HG03575 (cell line): ENCODE measurements around the gene SH3BP5L.
"Not testable (repeated sequence)": the region's sequence is repeated elsewhere in the genome, so short reads cannot be mapped to it uniquely, and the experiment has no call there.

Experiments used
- ATAC-seq: cut with Tn5 transposase; IDR thresholded peaks from one replicate; pipeline ENCODE4 v1.9.1; 2021; ENCODE audit not compliant: unreplicated experiment, insufficient number of reproducible peaks, low FRiP score; ENCODE audit errors: extremely low read depth

SH3BP5L gene

GRCh38 chr1:248837045-248837780, 11.5 kb upstream of the SH3BP5L start:
- no peak for ATAC-seq

- no peak for ATAC-seq
Measured at GRCh38 chr1:248834343-248834940, 8.7 kb upstream of the SH3BP5L start.

DNA sequence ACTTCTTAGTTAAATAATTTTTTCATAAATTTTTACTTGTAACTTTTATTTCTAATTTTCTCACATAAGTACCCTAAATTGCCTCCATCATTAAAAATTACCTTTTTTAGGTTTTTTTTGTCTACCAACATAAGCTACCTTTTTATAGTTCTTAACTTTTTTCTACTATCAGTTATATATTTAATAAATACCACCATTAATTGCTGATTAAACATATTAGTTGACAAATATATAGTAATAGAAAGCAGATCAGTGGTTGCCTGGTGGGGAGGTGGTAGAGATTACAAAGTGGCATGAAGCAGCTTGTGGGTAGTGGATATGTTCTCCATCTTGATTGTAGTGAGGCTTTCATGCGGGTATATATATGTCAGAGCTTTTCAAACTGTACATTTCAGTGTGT, 6.1 kb upstream of the SH3BP5L start:
- ATAC-seq = no peak

DNA sequence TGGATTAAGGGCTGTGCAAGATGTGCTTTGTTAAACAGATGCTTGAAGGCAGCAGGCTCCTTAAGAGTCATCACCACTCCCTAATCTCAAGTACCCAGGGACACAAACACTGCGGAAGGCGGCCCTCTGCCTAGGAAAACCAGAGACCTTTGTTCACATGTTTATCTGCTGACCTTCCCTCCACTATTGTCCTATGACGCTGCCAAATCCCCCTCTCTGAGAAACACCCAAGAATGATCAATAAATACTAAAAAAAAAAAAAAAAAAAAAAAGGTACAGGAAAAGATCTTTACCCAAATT, 5.0 kb upstream of the SH3BP5L start:
- ATAC-seq = not testable (repeated sequence)

- no peak for ATAC-seq
Measured at GRCh38 chr1:248828845-248829244, 3.1 kb upstream of the SH3BP5L start.

GRCh38 chr1:248825573-248825908, 174 bp downstream of the SH3BP5L start:
- ATAC-seq = no peak

DNA sequence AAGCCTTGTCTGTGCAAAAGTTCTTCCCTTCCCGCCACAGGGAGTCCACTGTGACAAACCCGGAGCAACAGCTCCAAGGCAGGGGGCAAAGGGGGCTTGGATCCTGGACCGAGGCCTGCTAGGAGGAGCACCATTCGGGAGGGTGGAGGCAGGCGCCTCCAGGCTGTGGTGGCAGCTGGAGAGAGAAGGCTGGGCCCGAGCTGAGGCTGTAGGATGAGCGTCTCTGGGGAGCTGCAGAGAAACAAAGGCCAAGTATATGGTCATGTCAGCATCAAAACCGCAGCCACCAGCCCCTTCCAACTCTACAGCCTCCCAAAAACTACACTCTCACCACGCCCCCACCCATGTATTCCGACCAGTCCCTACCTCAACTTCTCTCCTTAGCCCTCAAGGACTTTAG, 579 bp downstream of the SH3BP5L start:
- ATAC-seq = no peak

- ATAC-seq = no peak
Measured at GRCh38 chr1:248824701-248825100, 1.0 kb downstream of the SH3BP5L start.

- ATAC-seq = no peak
Measured at GRCh38 chr1:248824301-248824700, 1.4 kb downstream of the SH3BP5L start.

DNA sequence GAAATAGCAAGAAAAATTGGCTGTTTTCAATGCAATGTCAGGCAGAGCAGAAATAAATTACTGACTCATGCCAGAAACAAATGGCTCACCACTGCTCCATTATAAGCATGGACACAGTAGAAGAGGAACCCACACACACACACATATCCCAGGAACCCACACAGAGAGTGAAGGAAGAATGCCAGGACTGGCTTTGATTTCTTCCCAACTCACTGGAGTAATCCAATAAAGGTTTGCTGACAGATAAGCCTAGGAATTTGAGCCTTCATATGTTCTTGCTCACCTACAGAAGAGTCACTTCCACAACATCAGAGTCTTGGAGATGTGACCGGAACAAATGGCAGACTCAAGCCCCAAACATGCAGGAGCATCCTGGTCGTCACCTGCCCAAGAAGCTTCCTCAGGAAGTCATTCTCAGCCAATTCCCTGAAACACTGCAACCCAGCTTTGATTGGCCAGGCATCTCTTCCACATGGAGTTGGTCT, 2.2 kb downstream of the SH3BP5L start:
- no peak for ATAC-seq

DNA sequence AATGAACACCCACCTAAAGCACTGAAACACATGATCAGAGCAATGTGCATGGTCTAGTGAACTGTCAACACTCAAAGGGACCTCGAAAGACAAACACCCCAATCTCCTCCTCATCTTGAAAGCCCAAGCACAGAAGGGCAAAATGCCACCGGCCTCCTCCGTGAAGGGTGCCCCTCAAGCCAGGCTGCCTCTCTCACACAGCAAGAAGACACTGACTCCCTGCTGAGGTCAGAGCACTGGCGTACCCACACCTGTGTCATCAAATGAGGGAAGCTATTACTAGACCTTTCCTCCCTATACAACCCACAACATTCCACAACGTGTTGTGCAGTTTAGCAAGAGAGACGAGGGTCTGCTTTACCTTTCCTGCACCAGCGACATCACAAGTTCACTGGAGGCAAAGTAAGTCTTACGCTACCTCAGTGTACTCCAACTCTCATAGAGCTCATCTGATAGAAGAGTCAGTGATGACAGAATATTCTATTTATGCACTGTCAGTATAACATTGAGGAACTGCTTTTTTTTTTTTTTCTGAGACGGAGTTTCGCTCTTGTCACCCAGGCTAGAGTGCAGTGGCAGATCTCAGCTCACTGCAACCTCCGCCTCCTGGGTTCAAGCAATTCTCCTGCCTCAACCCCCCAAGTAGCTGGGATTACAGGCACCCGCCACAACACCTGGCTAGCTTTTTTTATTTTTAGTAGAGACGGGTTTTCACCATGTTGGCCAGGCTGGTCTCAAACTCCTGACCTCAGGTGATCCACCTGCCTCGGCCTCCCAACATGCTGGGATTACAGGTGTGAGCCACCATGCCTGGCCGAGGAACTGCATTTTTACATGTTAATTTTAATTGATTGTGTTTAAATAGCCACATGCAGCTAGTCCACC, 3.3 kb downstream of the SH3BP5L start:
- ATAC-seq = peak; percentile 30

GRCh38 chr1:248821641-248822040, 4.1 kb downstream of the SH3BP5L start:
- no peak for ATAC-seq

- no peak for ATAC-seq
Measured at GRCh38 chr1:248821101-248821500, 4.6 kb downstream of the SH3BP5L start.

GRCh38 chr1:248820041-248820585, 5.6 kb downstream of the SH3BP5L start:
- ATAC-seq = no peak

DNA sequence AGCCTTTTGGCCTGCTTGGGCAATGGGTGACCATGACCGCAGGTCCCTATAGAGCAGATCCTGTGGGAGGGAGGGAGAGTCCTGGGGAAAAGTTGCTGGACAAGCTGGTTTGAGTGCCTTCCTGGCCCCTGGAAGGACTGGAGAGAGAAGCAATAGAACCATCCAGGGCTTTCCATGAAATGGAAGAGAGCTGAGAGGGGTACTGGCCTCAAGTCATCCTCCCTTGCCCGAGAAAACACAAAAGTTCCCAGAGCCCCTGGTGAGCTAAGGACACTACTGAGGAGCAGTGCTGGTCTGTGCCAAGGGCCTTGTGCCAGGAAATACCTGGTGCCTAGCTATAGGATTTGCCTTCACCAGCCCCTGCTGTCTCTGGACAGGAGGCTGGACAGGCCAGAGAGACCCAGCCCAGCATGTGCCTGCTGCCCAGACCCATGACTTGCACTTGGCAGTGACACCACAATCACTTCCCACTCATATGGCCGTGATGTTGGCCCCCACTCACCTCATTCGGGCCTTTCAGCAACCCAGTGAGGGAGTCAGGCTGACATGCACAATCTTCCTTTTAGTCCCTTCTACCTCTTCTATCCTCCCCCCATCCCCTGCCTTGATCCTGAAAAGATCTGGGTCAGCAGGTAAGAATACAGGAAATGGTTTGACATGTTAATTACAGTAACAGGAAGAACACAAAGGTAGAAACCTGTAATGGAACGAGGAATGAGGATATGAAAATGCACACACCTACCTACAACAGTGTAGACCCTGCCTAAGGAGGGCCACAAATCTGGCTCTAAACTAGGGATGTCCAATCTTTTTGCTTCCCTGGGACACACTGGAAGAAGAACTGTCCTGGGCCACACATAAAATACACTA, 7.0 kb downstream of the SH3BP5L start:
- ATAC-seq = no peak

DNA sequence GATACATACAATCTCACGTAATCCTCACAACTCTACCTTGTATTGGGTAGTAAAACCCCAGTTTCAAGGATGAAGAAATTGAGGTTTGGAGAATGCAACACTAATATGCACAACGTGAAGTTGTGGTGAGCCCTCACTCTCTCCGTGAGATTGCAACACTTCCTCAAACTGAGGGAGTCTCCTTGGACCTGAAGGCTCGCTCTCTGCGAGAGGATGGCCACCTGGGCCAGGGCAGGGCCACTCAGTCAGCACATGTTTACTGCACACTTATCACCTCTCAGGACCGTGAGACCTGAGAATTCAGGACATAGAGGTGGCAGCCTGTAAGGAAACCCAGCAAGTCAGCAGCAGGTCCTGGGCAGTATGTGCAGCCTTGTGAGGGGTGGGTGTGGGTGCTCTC, 8.7 kb downstream of the SH3BP5L start:
- ATAC-seq = no peak

- no peak for ATAC-seq
Measured at GRCh38 chr1:248816042-248816851, 9.5 kb downstream of the SH3BP5L start.

GRCh38 chr1:248815407-248816034, 10.2 kb downstream of the SH3BP5L start:
- no peak for ATAC-seq
